Right atrium auricular region (tissue), 2 donors: ENCODE data around the gene NAA20. TPM values are rescaled to one million over a fixed set of nuclear protein-coding genes. Genes with fewer than 3 reads are reported as not detected.

ENCODE experiments used
- DNase-seq: peaks from one replicate; pipeline ENCODE4 v3.0.0-alpha.2; 2019; ENCODE audit warnings: low spot score
- H3K27ac ChIP-seq, 2 donors: fragments of 200-600 bp; sonication (generic); 1 replicate in 1 of 2; 2 replicates in 1 of 2; pipeline ENCODE4 v1.5.1; 2016 to 2019
- H3K27me3 ChIP-seq, 2 donors: fragments of 200-600 bp; sonication (generic); one replicate each; pipeline versions ENCODE4 v1.5.1 to v1.6.0; 2017 to 2019
- H3K36me3 ChIP-seq: fragments of 200-600 bp; sonication (generic); one replicate; pipeline ENCODE4 v1.5.1; 2016
- H3K4me1 ChIP-seq, 2 donors: fragments of 200-600 bp; sonication (generic); one replicate each; pipeline versions ENCODE4 v1.5.1 to v1.6.0; 2017 to 2019
- H3K4me3 ChIP-seq, 2 donors: fragments of 200-600 bp; sonication (generic); 1 replicate in 1 of 2; 2 replicates in 1 of 2; pipeline ENCODE4 v1.5.1; 2017 to 2019; ENCODE audit warnings: mild to moderate bottlenecking in 1 of 2, moderate library complexity in 1 of 2
- H3K9me3 ChIP-seq, 2 donors: fragments of 200-600 bp; sonication (generic); one replicate each; pipeline ENCODE4 v1.5.1; 2019
- CTCF ChIP-seq, 2 donors: fragments of 200-600 bp; sonication (generic); IDR thresholded peaks; one replicate each; pipeline ENCODE4 v1.5.1; 2019; ENCODE audit warnings: antibody characterized with exemption in 2 of 2
- total RNA-seq, 2 donors: library from RNA; depleted of rRNA; stranded (reverse); fragments of >200 nt; gene quantifications; one replicate each; pipeline ENCODE4 v1.1.0, GENCODE V29; 2016

Gene NAA20
- total RNA-seq, 2 donors from 2014 or later, result 32.2 to 33.8 TPM

- Histone ChIP-seq H3K27me3 (no peaks in the 10 kb centered on the region), H3K4me1 (peaks cover 0 to 29% of the 10 kb centered on the region in 2 donors), H3K36me3 (peaks cover 4% of the 10 kb centered on the region), H3K4me3 (no peak overlapping the region), H3K27ac (no peak overlapping the region), H3K9me3 (no peaks in the 10 kb centered on the region)
- TF ChIP-seq CTCF (IDR thresholded peaks at IDR 0.05), result no peak
- no peak for DNase-seq
These were observed 5.3 kb downstream of the NAA20 start for GRCh38 chr20:20022498-20022897.

- no peak for DNase-seq
- H3K27ac ChIP-seq, result no peak overlapping the region
- TF ChIP-seq CTCF (IDR thresholded peaks at IDR 0.05), result no peak
- peaks cover 12% of the 10 kb centered on the region for H3K36me3 ChIP-seq
- peaks cover 0 to 21% of the 10 kb centered on the region in 2 donors for H3K4me1 ChIP-seq
- no peaks in the 10 kb centered on the region for H3K9me3 ChIP-seq
- H3K27me3 ChIP-seq, result no peaks in the 10 kb centered on the region
- no peak overlapping the region for H3K4me3 ChIP-seq
These were observed 6.2 kb downstream of the NAA20 start for GRCh38 chr20:20023395-20023794.

- no peak for TF ChIP-seq CTCF (IDR thresholded peaks at IDR 0.05)
- Histone ChIP-seq H3K9me3 (no peaks in the 10 kb centered on the region), H3K4me3 (no peak overlapping the region), H3K4me1 (peaks cover 0 to 6% of the 10 kb centered on the region in 2 donors), H3K27ac (no peak overlapping the region), H3K36me3 (peaks cover 18% of the 10 kb centered on the region), H3K27me3 (no peaks in the 10 kb centered on the region)
- no peak for DNase-seq
These were observed 7.8 kb downstream of the NAA20 start for GRCh38 chr20:20024942-20025341.

GRCh38 chr20:20027284-20027683 lies 10.1 kb downstream of the NAA20 start:
- H3K36me3 ChIP-seq, result peaks cover 28% of the 10 kb centered on the region
- TF ChIP-seq CTCF (IDR thresholded peaks at IDR 0.05), result no peak

GRCh38 chr20:20031790-20032189 lies 14.6 kb downstream of the NAA20 start:
- Histone ChIP-seq H3K27me3 (no peaks in the 10 kb centered on the region), H3K4me3 (no peak overlapping the region), H3K4me1 (no peaks in the 10 kb centered on the region), H3K9me3 (no peaks in the 10 kb centered on the region), H3K27ac (no peak overlapping the region), H3K36me3 (peaks cover 73% of the 10 kb centered on the region)
- no peak for TF ChIP-seq CTCF (IDR thresholded peaks at IDR 0.05)
- no peak for DNase-seq

More at GRCh38 chr20:20027284-20027683, 10.1 kb downstream of the NAA20 start:
- H3K4me1 ChIP-seq, result no peaks in the 10 kb centered on the region
- no peak overlapping the region for H3K4me3 ChIP-seq
- DNase-seq, result no peak
- no peaks in the 10 kb centered on the region for H3K9me3 ChIP-seq
- H3K27ac ChIP-seq, result no peak overlapping the region
- H3K27me3 ChIP-seq, result no peaks in the 10 kb centered on the region

GRCh38 chr20:20034486-20034885 lies 17.3 kb downstream of the NAA20 start:
- no peaks in the 10 kb centered on the region for H3K4me1 ChIP-seq
- H3K4me3 ChIP-seq, result no peak overlapping the region
- DNase-seq, result no peak
- no peak overlapping the region for H3K27ac ChIP-seq
- no peak for TF ChIP-seq CTCF (IDR thresholded peaks at IDR 0.05)
- no peaks in the 10 kb centered on the region for H3K27me3 ChIP-seq
- peaks cover 81% of the 10 kb centered on the region for H3K36me3 ChIP-seq
- H3K9me3 ChIP-seq, result no peaks in the 10 kb centered on the region
